WTC11 (cell line): Measurements from ENCODE around the gene UBN1. TPM values are rescaled to one million over a fixed set of nuclear protein-coding genes. Genes with fewer than 3 reads are reported as not detected.
A peak's percentile ranks its signal among the peaks of the same experiment; 100 is the strongest.

Experiments used
- ATAC-seq: fragments of 200-7000 bp; cut with Tn5 transposase; 2 replicates; pipeline ENCODE4 v1.10.0; 2021; ENCODE audit warnings: mild to moderate bottlenecking, moderate library complexity
- CTCF ChIA-PET: fragments of 300-600 bp; sonication (Branson Sonifier 250); formaldehyde crosslinking; loops from one replicate; lab custom pipeline; 2021; ENCODE audit warnings: antibody characterized with exemption; lab: Charles Lee
- POLR2A ChIA-PET: fragments of 350-600 bp; sonication (Branson Sonifier 250); formaldehyde crosslinking; loops from one replicate; lab custom pipeline; 2021; ENCODE audit warnings: antibody characterized with exemption; lab: Charles Lee
- DNase-seq: peaks from one replicate; pipeline ENCODE4 v3.0.0; 2021; ENCODE audit warnings: low spot score
- H3K27ac Mint-ChIP-seq: 2 replicates; pipeline ENCODE4 v1.8.0; 2021; ENCODE audit warnings: mixed read lengths
- H3K27me3 Mint-ChIP-seq: 2 replicates; pipeline ENCODE4 v1.8.0; 2021; ENCODE audit warnings: low read depth, mild to moderate bottlenecking, moderate library complexity, mixed read lengths
- H3K36me3 Mint-ChIP-seq: 2 replicates; pipeline ENCODE4 v1.8.0; 2021; ENCODE audit warnings: mixed read lengths
- H3K4me1 Mint-ChIP-seq: 2 replicates; pipeline ENCODE4 v1.8.0; 2022; ENCODE audit warnings: mixed read lengths
- H3K4me3 Mint-ChIP-seq: 2 replicates; pipeline ENCODE4 v1.8.0; 2021; ENCODE audit warnings: mild to moderate bottlenecking, moderate library complexity, mixed read lengths
- H3K9me3 Mint-ChIP-seq: 2 replicates; pipeline ENCODE4 v1.8.0; 2021; ENCODE audit warnings: mixed read lengths
- ATF2 ChIP-seq: sonication (generic); formaldehyde crosslinking; IDR thresholded peaks from 2 replicates; pipeline ENCODE4 v1.8.1; 2022; ENCODE audit warnings: low read depth, missing genetic modification reagents, borderline replicate concordance
- ATF6 ChIP-seq: sonication (generic); formaldehyde crosslinking; IDR thresholded peaks from 2 replicates; pipeline ENCODE4 v1.8.1; 2023; ENCODE audit warnings: mild to moderate bottlenecking, missing genetic modification reagents
- E2F4 ChIP-seq: sonication (generic); formaldehyde crosslinking; IDR thresholded peaks from 2 replicates; pipeline ENCODE4 v1.8.1; 2022; ENCODE audit warnings: low read depth, mild to moderate bottlenecking, moderate library complexity, missing genetic modification reagents, borderline replicate concordance
- EMX1 ChIP-seq: fragments of 250-450 bp; sonication (Bioruptor Pico); IDR thresholded peaks from 2 replicates; pipeline ENCODE4 v1.8.0; 2021; ENCODE audit warnings: mild to moderate bottlenecking
- ETV6 ChIP-seq: sonication (generic); formaldehyde crosslinking; IDR thresholded peaks from 2 replicates; pipeline ENCODE4 v1.8.1; 2022; ENCODE audit warnings: mild to moderate bottlenecking, missing genetic modification reagents
- FOXJ3 ChIP-seq: sonication (generic); formaldehyde crosslinking; IDR thresholded peaks from 2 replicates; pipeline ENCODE4 v1.9.0; 2021; ENCODE audit warnings: missing genetic modification reagents, mild to moderate bottlenecking, borderline replicate concordance
- FOXP4 ChIP-seq: sonication (generic); formaldehyde crosslinking; IDR thresholded peaks from 2 replicates; pipeline ENCODE4 v1.8.0; 2022; ENCODE audit warnings: mild to moderate bottlenecking, missing genetic modification reagents
- NFE2L1 ChIP-seq: sonication (generic); formaldehyde crosslinking; IDR thresholded peaks from 2 replicates; pipeline ENCODE4 v1.8.1; 2023; ENCODE audit warnings: missing genetic modification reagents
- NFYB ChIP-seq: sonication (generic); formaldehyde crosslinking; conservative IDR thresholded peaks from 2 replicates; pipeline ENCODE4 v1.8.0; 2022; ENCODE audit warnings: low read depth, missing genetic modification reagents
- PRRX2 ChIP-seq: fragments of 250-450 bp; sonication (Bioruptor Pico); IDR thresholded peaks from 2 replicates; pipeline ENCODE4 v1.8.0; 2021; ENCODE audit warnings: mild to moderate bottlenecking
- TEAD4 ChIP-seq: sonication (generic); formaldehyde crosslinking; IDR thresholded peaks from 2 replicates; pipeline ENCODE4 v1.8.0; 2022; ENCODE audit warnings: mild to moderate bottlenecking, missing genetic modification reagents
- USF1 ChIP-seq: sonication (generic); formaldehyde crosslinking; IDR thresholded peaks from 2 replicates; pipeline ENCODE4 v1.8.0; 2022; ENCODE audit warnings: mild to moderate bottlenecking, missing genetic modification reagents
- ZBTB43 ChIP-seq: sonication (generic); formaldehyde crosslinking; IDR thresholded peaks from 2 replicates; pipeline ENCODE4 v1.8.1; 2023; ENCODE audit warnings: mild to moderate bottlenecking, missing genetic modification reagents
- ZMAT4 ChIP-seq: fragments of 250-450 bp; sonication (Bioruptor Pico); IDR thresholded peaks from 2 replicates; pipeline ENCODE4 v1.9.0; 2021; ENCODE audit warnings: mild to moderate bottlenecking
- ZNF263 ChIP-seq: sonication (generic); formaldehyde crosslinking; IDR thresholded peaks from 2 replicates; pipeline ENCODE4 v1.8.1; 2022; ENCODE audit warnings: low read depth, mild to moderate bottlenecking, moderate library complexity, missing genetic modification reagents
- ZNF396 ChIP-seq: fragments of 250-450 bp; sonication (Bioruptor Pico); IDR thresholded peaks from 2 replicates; pipeline ENCODE4 v1.8.0; 2021; ENCODE audit warnings: mild to moderate bottlenecking, moderate library complexity, borderline replicate concordance
- total RNA-seq: library from RNA; stranded (reverse); gene quantifications from 3 replicates; pipeline ENCODE4 v1.2.3, GENCODE V29; 2021

UBN1 gene
- total RNA-seq, 1 experiment from 2014 or later = 38.5 TPM

- TF ChIP-seq ZMAT4 (CRISPR knock-in tag) = no peak
- no peak for TF ChIP-seq ZNF263
- no peak for TF ChIP-seq FOXJ3 (CRISPR knock-in tag)
- no peak for TF ChIP-seq FOXP4 (CRISPR knock-in tag)
- no peak for TF ChIP-seq PRRX2 (CRISPR knock-in tag)
- no peak for TF ChIP-seq ZBTB43
- TF ChIP-seq ATF6 (CRISPR knock-in tag) = no peak
- no peak for TF ChIP-seq E2F4 (CRISPR knock-in tag)
- TF ChIP-seq USF1 (CRISPR knock-in tag) = no peak
- no peak for TF ChIP-seq NFYB (CRISPR knock-in tag)
- TF ChIP-seq NFE2L1 (CRISPR knock-in tag) = no peak
- TF ChIP-seq ETV6 (CRISPR knock-in tag) = no peak
- no peak for TF ChIP-seq EMX1
- no peak for TF ChIP-seq TEAD4 (CRISPR knock-in tag)
These were observed 13.6 kb downstream of the UBN1 start (continued) for GRCh38 chr16:4860727-4861342.

GRCh38 chr16:4862639-4863038, 15.4 kb downstream of the UBN1 start:
- Mint-ChIP-seq H3K9me3 (no peaks in the 10 kb centered on the region), H3K4me1 (no peaks in the 10 kb centered on the region), H3K36me3 (peaks cover 47% of the 10 kb centered on the region), H3K27me3 (no peaks in the 10 kb centered on the region), H3K27ac (0 out of 2 replicates have a peak overlapping the region, but pooled peaks have one; percentile 28), H3K4me3 (no peak overlapping the region)
- DNase-seq (no peak), ATAC-seq (no peak)
- TF ChIP-seq TEAD4 (CRISPR knock-in tag) = no peak
- TF ChIP-seq ZNF396 (CRISPR knock-in tag) = no peak
- TF ChIP-seq ATF2 (CRISPR knock-in tag) = no peak
- ChIA-PET POLR2A (interaction anchor here (0.5 kb wide), 1 partner anchor 284 kb away, joined by 3 read pairs; no protein-coding TSS in a partner anchor), CTCF (no interaction called here)
